CD4-positive, alpha-beta T cell treated with Interleukin-17A for 1 hour (primary cell): ENCODE results near the gene GPR139.

Experiments
- DNase-seq: peaks from one replicate; pipeline ENCODE4 v3.0.0-alpha.2; 2020

GPR139 gene

GRCh38 chr16:20073203-20074098 lies at the start of gene GPR139:
GPR139 (minus strand) TSS chr16:20073890; CDS start chr16:20073616, 274 bp downstream.
- DNase-seq = no peak

GRCh38 chr16:20122011-20122410 lies 48.3 kb upstream of the GPR139 start:
- DNase-seq = no peak

- no peak for DNase-seq
Measured at GRCh38 chr16:20114356-20114755, 40.7 kb upstream of the GPR139 start.

GRCh38 chr16:20111143-20111542 lies 37.5 kb upstream of the GPR139 start:
- DNase-seq = no peak

- DNase-seq = no peak
Measured at GRCh38 chr16:20107083-20107482, 33.4 kb upstream of the GPR139 start.

GRCh38 chr16:20104563-20105183 lies 31.0 kb upstream of the GPR139 start:
- no peak for DNase-seq

GRCh38 chr16:20102521-20102920 lies 28.8 kb upstream of the GPR139 start:
- DNase-seq = no peak

- DNase-seq = no peak
Measured at GRCh38 chr16:20102021-20102420, 28.3 kb upstream of the GPR139 start.

GRCh38 chr16:20099375-20099774 lies 25.7 kb upstream of the GPR139 start:
- no peak for DNase-seq

GRCh38 chr16:20094157-20094556 lies 20.5 kb upstream of the GPR139 start:
- no peak for DNase-seq

GRCh38 chr16:20089246-20089965 lies 15.7 kb upstream of the GPR139 start:
- no peak for DNase-seq

GRCh38 chr16:20084624-20085226 lies 11.0 kb upstream of the GPR139 start:
- no peak for DNase-seq

GRCh38 chr16:20079106-20079505 lies 5.4 kb upstream of the GPR139 start:
- DNase-seq = no peak

- DNase-seq = no peak
Measured at GRCh38 chr16:20075243-20075642, 1.6 kb upstream of the GPR139 start.

- no peak for DNase-seq
Measured at GRCh38 chr16:20074099-20074991, 655 bp upstream of the GPR139 start.

GRCh38 chr16:20072874-20073202 lies 852 bp downstream of the GPR139 start:
- DNase-seq = no peak

GRCh38 chr16:20072146-20072873 lies 1.4 kb downstream of the GPR139 start:
- no peak for DNase-seq

- DNase-seq = no peak
Measured at GRCh38 chr16:20064931-20065330, 8.8 kb downstream of the GPR139 start.

- DNase-seq = no peak
Measured at GRCh38 chr16:20064520-20064919, 9.2 kb downstream of the GPR139 start.

- DNase-seq = no peak
Measured at GRCh38 chr16:20061132-20061531, 12.6 kb downstream of the GPR139 start.

- no peak for DNase-seq
Measured at GRCh38 chr16:20056436-20056835, 17.3 kb downstream of the GPR139 start.

GRCh38 chr16:20053336-20053735 lies 20.4 kb downstream of the GPR139 start:
- DNase-seq = no peak
